GM15510 (cell line): ENCODE measurements around the gene GAS6.

Experiments
- POLR2A ChIP-seq: IDR thresholded peaks from 3 replicates; pipeline ENCODE4 v1.6.1; 2011; ENCODE audit warnings: borderline replicate concordance; ENCODE audit not compliant: insufficient read length; ENCODE audit errors: extremely low read depth

GAS6 gene

GRCh38 chr13:113861433-113862030, 2.3 kb downstream of the GAS6 start:
- no peak for TF ChIP-seq POLR2A

- TF ChIP-seq POLR2A, result no peak
Measured at GRCh38 chr13:113860665-113861432, 3.0 kb downstream of the GAS6 start.

GRCh38 chr13:113860051-113860664, 3.7 kb downstream of the GAS6 start:
- TF ChIP-seq POLR2A, result no peak

DNA sequence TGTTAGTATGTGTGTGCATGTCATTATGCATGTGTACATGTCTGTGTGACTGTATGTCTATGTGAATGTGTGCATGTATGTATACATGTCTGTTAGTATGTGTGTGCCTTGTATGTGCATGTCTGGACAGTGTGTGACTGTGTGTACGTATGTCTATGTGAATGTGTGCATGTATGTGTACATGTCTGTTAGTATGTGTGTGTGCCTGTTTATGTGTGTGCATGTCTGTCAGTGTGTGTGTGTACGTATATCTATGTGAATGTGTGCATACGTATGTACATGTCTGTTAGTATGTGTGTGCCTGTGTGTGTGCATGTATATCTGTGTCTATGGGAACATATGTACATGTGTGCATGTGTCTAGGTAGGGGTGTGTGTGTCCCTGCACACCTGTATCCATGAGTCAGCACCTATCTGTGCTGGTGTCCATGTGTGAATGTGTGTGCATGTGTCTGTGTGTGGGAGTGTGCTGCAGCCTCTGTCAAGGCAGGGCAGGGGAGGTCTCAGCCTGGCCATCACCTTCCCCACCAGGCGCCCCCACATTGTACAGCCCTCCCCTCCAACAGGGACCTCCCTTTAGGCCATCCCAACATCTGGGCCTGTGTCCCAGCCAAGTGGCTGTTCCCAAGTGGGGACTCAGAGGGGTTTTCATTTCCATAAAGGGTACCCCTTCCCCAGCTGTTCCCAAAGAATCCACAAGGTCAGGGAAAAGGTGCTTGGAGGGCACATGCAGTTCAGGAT, 4.4 kb downstream of the GAS6 start:
- TF ChIP-seq POLR2A, result no peak

- no peak for TF ChIP-seq POLR2A
Measured at GRCh38 chr13:113857531-113858195, 6.2 kb downstream of the GAS6 start.

- TF ChIP-seq POLR2A, result no peak
Measured at GRCh38 chr13:113856716-113857065, 7.2 kb downstream of the GAS6 start.

GRCh38 chr13:113855931-113856715, 7.8 kb downstream of the GAS6 start:
- TF ChIP-seq POLR2A, result no peak

- no peak for TF ChIP-seq POLR2A
Measured at GRCh38 chr13:113855012-113855921, 8.6 kb downstream of the GAS6 start.

GRCh38 chr13:113854238-113855011, 9.5 kb downstream of the GAS6 start:
- TF ChIP-seq POLR2A, result no peak

GRCh38 chr13:113853518-113854237, 10.2 kb downstream of the GAS6 start:
- TF ChIP-seq POLR2A, result no peak
